Breast epithelium (tissue), 4 donors: ENCODE results near the gene IGF1. TPM values are rescaled to one million over a fixed set of nuclear protein-coding genes. Genes with fewer than 3 reads are reported as not detected.

Experiments used
- DNase-seq, 2 donors: peaks; one replicate each; pipeline ENCODE4 v3.0.0-alpha.2; 2019; ENCODE audit warnings: low spot score in 2 of 2
- H3K27ac ChIP-seq, 2 donors: fragments of 200-600 bp; sonication (generic) in 1 of 2; one replicate each; pipeline ENCODE4 v1.5.1; 2016 to 2019; ENCODE audit warnings: mild to moderate bottlenecking in 1 of 2
- H3K27me3 ChIP-seq, 2 donors: fragments of 200-600 bp; sonication (generic) in 1 of 2; one replicate each; pipeline versions ENCODE4 v1.5.1 to v1.6.0; 2017 to 2019; ENCODE audit warnings: control low read depth in 1 of 2, mild to moderate bottlenecking in 1 of 2
- H3K36me3 ChIP-seq: fragments of 200-600 bp; one replicate; pipeline ENCODE4 v1.5.1; 2019
- H3K4me1 ChIP-seq, 2 donors: fragments of 200-600 bp; sonication (generic); one replicate each; pipeline ENCODE4 v1.5.1; 2016 to 2019; ENCODE audit warnings: control low read depth in 1 of 2
- H3K4me3 ChIP-seq, 3 donors: fragments of 200-600 bp; sonication (generic); 1 replicate in 2 of 3; 2 replicates in 1 of 3; pipeline ENCODE4 v1.5.1; 2016 to 2019; ENCODE audit warnings: mild to moderate bottlenecking in 3 of 3, moderate library complexity in 2 of 3
- H3K9me3 ChIP-seq, 2 donors: fragments of 200-600 bp; sonication (generic) in 1 of 2; one replicate each; pipeline ENCODE4 v1.5.1; 2016 to 2019; ENCODE audit warnings: control low read depth in 1 of 2
- POLR2A ChIP-seq: fragments of 450-650 bp; IDR thresholded peaks from one replicate; pipeline ENCODE4 v1.6.1; 2016; ENCODE audit warnings: antibody characterized with exemption, mild to moderate bottlenecking, moderate library complexity
- POLR2AphosphoS5 ChIP-seq, 3 donors: sonication (generic); formaldehyde crosslinking; IDR thresholded peaks; one replicate each; pipeline ENCODE4 v1.6.1; 2017; ENCODE audit warnings: antibody characterized with exemption in 3 of 3
- intact Hi-C: fragments of 100-400 bp; cut with DNase I; formaldehyde crosslinking; loops from one replicate; pipeline ENCODE4 v1.15.1; 2023; ENCODE audit warnings: low total_unique reads
- total RNA-seq, 3 donors: library from RNA; depleted of rRNA; stranded (reverse); fragments of >200 nt; gene quantifications; one replicate each; pipeline ENCODE4 v1.1.0, GENCODE V29; 2016
- TF ChIP-seq, protein P1 (sequence below), 3 donors: fragments of 450-650 bp; IDR thresholded peaks; one replicate each; pipeline ENCODE4 v1.5.1; 2016 to 2017; ENCODE audit warnings: antibody characterized with exemption in 3 of 3, mild to moderate bottlenecking in 3 of 3, moderate library complexity in 3 of 3

The IGF1 gene
- total RNA-seq, 3 donors from 2014 or later: 56.6 to 108 (median 101) TPM

DNA sequence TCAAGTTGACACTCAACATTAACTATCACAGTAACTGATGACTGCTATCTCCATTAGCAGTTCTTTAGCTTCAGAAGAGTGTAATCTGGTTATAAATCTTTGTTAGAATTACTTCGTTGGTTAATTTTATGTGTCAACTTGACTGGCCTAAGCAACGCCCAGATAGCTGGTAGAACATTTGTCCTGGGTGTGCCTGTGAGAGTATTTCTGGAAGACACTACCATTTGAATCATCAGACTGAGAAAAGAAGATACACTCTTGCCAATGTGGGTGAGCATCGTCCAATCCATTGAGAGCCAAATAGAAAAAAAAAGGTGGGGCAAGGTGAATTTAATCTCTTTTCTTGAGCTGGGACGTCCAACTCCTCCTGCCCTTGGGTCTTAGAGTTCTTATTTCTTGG is 129.0 kb downstream of the IGF1 start:
- H3K27ac ChIP-seq: no peak overlapping the region
- H3K27me3 ChIP-seq: no peaks in the 10 kb centered on the region
- H3K36me3 ChIP-seq: no peaks in the 10 kb centered on the region
- H3K9me3 ChIP-seq: peaks cover 6 to 7% of the 10 kb centered on the region in 2 donors
- TF ChIP-seq POLR2AphosphoS5 (IDR thresholded peaks at IDR 0.05) (no peak), POLR2A (no peak)
- TF ChIP-seq, protein P1, sequence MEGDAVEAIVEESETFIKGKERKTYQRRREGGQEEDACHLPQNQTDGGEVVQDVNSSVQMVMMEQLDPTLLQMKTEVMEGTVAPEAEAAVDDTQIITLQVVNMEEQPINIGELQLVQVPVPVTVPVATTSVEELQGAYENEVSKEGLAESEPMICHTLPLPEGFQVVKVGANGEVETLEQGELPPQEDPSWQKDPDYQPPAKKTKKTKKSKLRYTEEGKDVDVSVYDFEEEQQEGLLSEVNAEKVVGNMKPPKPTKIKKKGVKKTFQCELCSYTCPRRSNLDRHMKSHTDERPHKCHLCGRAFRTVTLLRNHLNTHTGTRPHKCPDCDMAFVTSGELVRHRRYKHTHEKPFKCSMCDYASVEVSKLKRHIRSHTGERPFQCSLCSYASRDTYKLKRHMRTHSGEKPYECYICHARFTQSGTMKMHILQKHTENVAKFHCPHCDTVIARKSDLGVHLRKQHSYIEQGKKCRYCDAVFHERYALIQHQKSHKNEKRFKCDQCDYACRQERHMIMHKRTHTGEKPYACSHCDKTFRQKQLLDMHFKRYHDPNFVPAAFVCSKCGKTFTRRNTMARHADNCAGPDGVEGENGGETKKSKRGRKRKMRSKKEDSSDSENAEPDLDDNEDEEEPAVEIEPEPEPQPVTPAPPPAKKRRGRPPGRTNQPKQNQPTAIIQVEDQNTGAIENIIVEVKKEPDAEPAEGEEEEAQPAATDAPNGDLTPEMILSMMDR (IDR thresholded peaks at IDR 0.05): no peak
- H3K4me1 ChIP-seq: no peaks in the 10 kb centered on the region
- H3K4me3 ChIP-seq: no peak overlapping the region
- intact Hi-C loops: no loop called here
- DNase-seq: no peak

DNA sequence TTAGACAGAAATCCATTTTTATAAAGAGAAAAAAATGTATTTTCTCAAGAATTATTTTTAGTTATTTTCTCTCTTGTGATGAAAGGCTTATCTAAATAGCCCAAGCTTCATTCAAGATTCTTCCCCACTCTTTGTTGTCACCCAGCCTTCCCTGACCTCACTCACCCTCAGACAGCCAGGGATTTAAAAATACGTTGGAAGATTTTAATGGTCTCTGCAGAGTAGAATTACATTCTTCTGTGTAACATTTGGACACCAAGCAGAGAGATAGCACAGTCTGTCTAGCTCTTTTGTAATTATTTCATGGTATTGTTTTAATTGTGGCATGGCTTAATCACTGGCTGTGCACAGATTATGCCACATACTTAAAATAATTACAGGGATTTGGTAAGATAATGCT is 130.3 kb downstream of the IGF1 start:
- no peaks in the 10 kb centered on the region for H3K36me3 ChIP-seq
- H3K4me3 ChIP-seq: no peak overlapping the region
- no peak for DNase-seq
- intact Hi-C loops: no loop called here
- no peak overlapping the region for H3K27ac ChIP-seq
- peaks cover 6 to 7% of the 10 kb centered on the region in 2 donors for H3K9me3 ChIP-seq
- TF ChIP-seq POLR2A (no peak), POLR2AphosphoS5 (IDR thresholded peaks at IDR 0.05) (no peak)
- TF ChIP-seq, protein P1 (IDR thresholded peaks at IDR 0.05): no peak
- H3K4me1 ChIP-seq: no peaks in the 10 kb centered on the region
- H3K27me3 ChIP-seq: no peaks in the 10 kb centered on the region

DNA sequence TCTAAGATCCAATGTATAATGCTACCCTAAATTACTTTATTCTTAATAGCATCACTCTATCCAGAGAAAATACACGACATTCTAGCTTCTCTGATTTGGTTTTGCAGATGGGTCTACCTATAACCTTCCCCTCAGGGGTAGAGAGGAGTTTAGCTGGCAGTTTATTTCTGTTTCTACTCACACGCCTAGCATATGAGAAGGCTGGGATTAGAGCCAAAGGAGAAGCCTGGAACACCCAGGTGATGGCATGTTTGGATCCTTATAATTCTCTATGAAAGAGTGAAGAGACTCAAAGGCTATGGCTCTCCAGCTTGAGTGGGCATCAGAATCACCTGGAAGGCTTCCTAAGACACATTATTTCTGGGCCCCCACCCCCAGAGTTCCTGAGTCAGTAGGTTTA is 131.3 kb downstream of the IGF1 start:
- peaks cover 2 to 7% of the 10 kb centered on the region in 2 donors for H3K9me3 ChIP-seq

DNA sequence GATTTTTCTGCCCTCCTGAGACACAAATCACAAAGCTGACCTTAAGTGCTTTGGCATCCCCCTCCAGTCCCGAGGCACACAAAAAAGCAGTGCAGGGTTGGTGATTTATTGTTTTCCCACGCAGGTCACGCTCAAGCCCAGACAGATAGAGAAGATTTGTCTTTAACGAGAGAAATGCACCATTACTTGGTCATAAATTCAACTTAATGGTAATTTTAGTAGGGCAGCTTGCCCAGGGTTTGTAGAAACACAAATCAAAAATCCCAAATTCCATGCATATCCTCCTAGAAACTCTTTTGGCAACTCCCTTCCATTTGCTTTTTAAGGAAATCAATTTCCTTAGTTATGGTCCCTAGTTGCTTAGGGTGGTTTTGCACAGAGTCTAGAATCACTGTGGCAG is 132.6 kb downstream of the IGF1 start:
- Histone ChIP-seq H3K4me3 (no peak overlapping the region), H3K4me1 (no peaks in the 10 kb centered on the region), H3K36me3 (no peaks in the 10 kb centered on the region), H3K27ac (no peak overlapping the region), H3K9me3 (peaks cover 0 to under 1% of the 10 kb centered on the region in 2 donors), H3K27me3 (no peaks in the 10 kb centered on the region)
- intact Hi-C loops: no loop called here
- TF ChIP-seq POLR2AphosphoS5 (IDR thresholded peaks at IDR 0.05): peak in 1 of 3 donors; percentile 86
- TF ChIP-seq, protein P1 (IDR thresholded peaks at IDR 0.05): no peak
- no peak for TF ChIP-seq POLR2A
- no peak for DNase-seq

More for the DNA sequence above, 131.3 kb downstream of the IGF1 start:
- no peak for DNase-seq
- Histone ChIP-seq H3K36me3 (no peaks in the 10 kb centered on the region), H3K4me3 (no peak overlapping the region), H3K27me3 (no peaks in the 10 kb centered on the region), H3K27ac (no peak overlapping the region), H3K4me1 (no peaks in the 10 kb centered on the region)
- intact Hi-C loops: no loop called here
- TF ChIP-seq POLR2A: no peak
- no peak for TF ChIP-seq POLR2AphosphoS5 (IDR thresholded peaks at IDR 0.05)
- TF ChIP-seq, protein P1 (IDR thresholded peaks at IDR 0.05): no peak
